Suprapubic skin (tissue), 4 donors: ENCODE measurements around the gene RSRC2.

Source experiments
- CTCF ChIP-seq, 2 donors: fragments of 200-600 bp in 1 of 2; fragments of 450-650 bp in 1 of 2; sonication (generic) in 1 of 2; IDR thresholded peaks; one replicate each; pipeline ENCODE4 v1.5.1; 2016 to 2019; ENCODE audit warnings: antibody characterized with exemption in 2 of 2, mild to moderate bottlenecking in 1 of 2, moderate library complexity in 1 of 2
- POLR2A ChIP-seq, 2 donors: fragments of 450-650 bp; IDR thresholded peaks; one replicate each; pipeline ENCODE4 v1.6.1; 2017; ENCODE audit warnings: antibody characterized with exemption in 2 of 2, mild to moderate bottlenecking in 2 of 2, moderate library complexity in 2 of 2
- POLR2AphosphoS5 ChIP-seq, 3 donors: sonication (generic); formaldehyde crosslinking; IDR thresholded peaks; one replicate each; pipeline ENCODE4 v1.6.1; 2017; ENCODE audit warnings: antibody characterized with exemption in 3 of 3

GRCh38 chr12:122458105-122459035 lies 68.4 kb downstream of the RSRC2 start:
- no peak for TF ChIP-seq CTCF (IDR thresholded peaks at IDR 0.05)
- TF ChIP-seq POLR2A (IDR thresholded peaks at IDR 0.05), result no peak
- no peak for TF ChIP-seq POLR2AphosphoS5 (IDR thresholded peaks at IDR 0.05)
